HG03159 (cell line): Measurements from ENCODE around the gene TICRR.
"Not testable (repeated sequence)": the region's sequence is repeated elsewhere in the genome, so short reads cannot be mapped to it uniquely, and the experiment has no call there.

Experiments used
- ATAC-seq: cut with Tn5 transposase; IDR thresholded peaks from one replicate; pipeline ENCODE4 v1.9.1; 2021; ENCODE audit warnings: mild to moderate bottlenecking, moderate library complexity; ENCODE audit not compliant: unreplicated experiment

Gene TICRR, protein sequence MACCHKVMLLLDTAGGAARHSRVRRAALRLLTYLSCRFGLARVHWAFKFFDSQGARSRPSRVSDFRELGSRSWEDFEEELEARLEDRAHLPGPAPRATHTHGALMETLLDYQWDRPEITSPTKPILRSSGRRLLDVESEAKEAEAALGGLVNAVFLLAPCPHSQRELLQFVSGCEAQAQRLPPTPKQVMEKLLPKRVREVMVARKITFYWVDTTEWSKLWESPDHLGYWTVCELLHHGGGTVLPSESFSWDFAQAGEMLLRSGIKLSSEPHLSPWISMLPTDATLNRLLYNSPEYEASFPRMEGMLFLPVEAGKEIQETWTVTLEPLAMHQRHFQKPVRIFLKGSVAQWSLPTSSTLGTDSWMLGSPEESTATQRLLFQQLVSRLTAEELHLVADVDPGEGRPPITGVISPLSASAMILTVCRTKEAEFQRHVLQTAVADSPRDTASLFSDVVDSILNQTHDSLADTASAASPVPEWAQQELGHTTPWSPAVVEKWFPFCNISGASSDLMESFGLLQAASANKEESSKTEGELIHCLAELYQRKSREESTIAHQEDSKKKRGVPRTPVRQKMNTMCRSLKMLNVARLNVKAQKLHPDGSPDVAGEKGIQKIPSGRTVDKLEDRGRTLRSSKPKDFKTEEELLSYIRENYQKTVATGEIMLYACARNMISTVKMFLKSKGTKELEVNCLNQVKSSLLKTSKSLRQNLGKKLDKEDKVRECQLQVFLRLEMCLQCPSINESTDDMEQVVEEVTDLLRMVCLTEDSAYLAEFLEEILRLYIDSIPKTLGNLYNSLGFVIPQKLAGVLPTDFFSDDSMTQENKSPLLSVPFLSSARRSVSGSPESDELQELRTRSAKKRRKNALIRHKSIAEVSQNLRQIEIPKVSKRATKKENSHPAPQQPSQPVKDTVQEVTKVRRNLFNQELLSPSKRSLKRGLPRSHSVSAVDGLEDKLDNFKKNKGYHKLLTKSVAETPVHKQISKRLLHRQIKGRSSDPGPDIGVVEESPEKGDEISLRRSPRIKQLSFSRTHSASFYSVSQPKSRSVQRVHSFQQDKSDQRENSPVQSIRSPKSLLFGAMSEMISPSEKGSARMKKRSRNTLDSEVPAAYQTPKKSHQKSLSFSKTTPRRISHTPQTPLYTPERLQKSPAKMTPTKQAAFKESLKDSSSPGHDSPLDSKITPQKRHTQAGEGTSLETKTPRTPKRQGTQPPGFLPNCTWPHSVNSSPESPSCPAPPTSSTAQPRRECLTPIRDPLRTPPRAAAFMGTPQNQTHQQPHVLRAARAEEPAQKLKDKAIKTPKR (N-terminal part only)

DNA sequence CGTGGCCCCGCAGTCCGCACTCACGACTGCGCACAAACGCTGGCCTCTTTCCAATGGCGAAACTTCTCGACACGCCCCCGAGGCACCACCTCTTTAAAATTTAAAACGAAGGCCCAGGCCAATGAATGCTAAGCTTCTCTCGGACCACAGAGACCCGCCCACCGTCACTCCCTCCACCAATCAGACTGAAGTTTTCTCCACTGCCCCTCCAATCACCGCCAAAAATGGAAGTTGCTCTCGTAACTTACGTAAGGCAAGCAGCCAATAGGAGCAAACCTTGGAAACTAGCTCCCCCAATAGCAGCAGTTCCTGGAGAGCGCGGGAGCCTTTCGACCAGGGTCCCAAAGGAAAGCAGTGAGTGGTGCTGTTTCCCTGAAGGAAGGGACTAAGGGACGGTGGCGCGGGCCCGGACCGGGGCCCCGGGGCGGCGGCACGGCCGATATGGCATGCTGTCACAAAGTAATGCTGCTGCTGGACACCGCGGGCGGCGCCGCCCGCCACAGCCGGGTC, at the start of gene TICRR:
TICRR (plus strand) TSS at position 324 of the 510 bp plus-strand sequence; CDS start at position 442, 118 bp downstream.
- peak; percentile 96 for ATAC-seq

DNA sequence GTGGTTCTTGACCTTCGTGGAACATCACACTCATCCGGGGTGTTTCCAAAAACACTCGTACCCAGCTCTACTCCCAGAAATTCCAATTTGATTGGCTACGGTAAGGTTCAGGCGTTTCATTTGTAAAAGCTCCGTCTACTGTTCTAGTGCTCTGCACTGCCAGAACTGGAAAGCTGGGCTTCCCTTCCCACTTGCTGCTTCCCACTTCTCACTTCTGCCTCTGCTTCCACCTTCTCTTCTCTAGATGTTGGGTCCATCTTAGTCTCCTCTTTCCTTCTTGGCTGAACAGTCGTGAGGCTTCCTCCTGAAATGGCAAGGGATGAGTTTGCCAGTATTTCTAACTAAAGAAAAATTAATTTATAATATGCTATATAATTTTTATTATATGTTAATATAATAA, 49.1 kb upstream of the TICRR start:
- ATAC-seq = no peak

DNA sequence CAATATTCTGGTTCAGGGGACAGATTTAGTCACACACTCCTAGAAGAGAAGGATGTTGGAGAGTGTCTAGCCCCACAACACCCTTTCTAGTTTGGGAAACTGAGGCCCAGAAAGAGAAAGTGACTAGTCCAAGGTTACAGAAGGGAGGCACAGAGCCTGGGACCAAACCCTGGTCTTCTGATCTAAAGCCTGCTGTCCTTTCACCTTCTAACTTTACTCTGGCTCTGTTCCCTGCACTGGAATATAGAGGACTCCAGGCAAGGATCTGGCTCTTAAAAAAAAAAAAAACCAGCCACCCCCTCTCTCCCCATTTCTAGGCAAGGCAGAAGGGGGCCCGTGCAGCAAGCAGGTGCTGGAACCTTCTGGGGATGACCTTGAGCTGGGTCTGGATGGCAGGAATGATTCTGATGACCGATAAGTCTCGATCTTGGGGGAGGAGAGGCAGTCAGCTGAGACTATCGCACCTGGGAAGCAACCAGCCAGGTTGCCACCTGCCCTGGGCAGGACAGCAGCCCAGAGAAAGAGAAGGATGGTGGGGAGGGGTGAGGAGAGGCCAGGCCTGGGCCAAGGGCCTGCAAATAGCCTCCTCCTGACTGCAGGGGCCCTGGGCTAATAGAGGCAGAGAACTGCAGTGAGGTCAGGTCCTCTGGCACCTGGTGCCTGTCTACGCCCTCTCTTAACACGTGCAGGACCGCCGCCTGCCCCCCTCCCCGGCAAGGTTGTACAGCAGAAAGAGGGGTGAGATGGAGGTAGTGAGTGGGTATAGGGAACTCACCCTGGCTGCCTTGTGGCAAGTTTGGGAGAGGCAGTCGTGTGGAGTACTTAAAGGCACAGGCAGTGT, 48.4 kb upstream of the TICRR start:
- no peak for ATAC-seq

DNA sequence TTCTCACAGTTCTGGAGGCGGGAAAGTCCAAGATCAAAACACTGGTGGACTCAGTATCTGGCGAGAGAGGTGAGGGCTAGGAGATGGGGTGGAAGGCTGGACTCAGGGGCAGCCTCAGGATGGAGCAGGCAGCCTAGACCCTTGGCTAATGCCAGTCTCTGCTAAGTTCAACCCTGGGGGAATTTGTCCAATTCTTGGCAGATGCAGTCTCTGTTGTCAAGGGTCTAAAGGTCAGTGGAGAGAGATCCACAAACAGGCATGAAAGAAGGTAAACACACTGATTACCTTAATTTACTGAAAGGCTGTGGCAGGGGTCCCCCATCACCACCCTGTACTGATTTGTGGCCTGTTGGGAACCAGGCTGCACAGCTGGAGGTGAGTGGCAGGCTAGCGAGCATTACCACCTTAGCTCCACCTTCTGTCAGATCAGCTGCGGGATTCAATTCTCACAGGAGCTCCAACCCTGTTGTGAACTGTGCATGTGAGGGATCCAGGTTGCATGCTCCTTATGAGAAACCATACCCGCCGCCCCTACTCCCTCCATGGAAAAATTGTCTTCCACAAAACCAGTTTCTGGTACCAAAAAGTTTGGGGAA, 46.4 kb upstream of the TICRR start:
- no peak for ATAC-seq

DNA sequence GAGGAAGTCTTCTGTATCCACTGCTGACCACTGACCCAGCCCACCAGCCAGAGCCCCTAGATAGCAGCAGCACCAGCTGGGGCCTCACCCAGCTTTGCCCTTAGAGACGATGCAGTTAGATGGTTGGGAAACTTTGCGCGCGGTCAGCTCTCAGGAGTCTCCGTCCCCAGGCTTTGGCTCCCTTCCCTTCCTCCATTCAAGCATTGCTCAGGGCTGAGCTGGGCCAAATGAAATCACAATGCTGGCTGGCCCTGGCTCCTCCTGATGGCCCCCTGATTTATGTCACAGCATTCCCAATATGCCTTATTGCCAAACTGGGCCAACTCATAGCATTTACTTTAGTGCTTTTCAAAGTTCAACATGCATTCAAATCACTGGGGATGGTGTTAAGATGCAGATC, 44.3 kb upstream of the TICRR start:
- ATAC-seq = no peak

DNA sequence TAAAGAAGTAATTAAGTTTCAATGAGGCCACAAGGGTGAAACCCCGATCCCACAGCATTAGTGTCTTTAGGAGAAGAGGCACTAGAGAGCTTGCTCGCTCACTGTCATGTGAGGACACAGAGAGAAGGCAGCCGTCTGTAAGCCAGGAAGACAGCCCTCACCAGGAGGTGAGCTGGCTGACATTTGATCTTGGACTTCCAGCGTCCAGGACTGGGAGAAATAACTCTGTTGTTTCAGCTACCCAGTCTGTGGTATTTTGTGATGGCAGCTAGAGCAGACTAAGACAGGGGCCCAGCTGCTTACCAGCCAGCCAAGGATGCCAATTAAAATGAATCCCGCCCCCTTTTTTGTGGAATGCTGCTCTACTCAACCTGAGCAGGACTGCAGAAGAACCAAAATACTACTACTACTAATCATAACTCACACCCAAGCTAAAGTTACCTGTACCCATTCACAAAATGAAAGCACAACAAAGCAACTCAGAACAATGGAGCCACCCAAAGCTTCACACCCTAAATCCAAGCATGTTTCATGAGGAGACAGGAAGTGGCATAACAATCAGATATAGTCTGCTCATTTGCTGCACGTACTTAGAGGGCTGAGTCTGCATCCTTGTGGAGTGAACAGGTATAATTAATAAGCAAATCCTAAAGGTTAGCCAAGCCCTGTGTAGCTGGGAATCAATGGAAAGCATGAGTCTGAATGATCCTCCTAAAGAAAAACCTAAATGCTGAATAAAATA, 43.3 kb upstream of the TICRR start:
- no peak for ATAC-seq

DNA sequence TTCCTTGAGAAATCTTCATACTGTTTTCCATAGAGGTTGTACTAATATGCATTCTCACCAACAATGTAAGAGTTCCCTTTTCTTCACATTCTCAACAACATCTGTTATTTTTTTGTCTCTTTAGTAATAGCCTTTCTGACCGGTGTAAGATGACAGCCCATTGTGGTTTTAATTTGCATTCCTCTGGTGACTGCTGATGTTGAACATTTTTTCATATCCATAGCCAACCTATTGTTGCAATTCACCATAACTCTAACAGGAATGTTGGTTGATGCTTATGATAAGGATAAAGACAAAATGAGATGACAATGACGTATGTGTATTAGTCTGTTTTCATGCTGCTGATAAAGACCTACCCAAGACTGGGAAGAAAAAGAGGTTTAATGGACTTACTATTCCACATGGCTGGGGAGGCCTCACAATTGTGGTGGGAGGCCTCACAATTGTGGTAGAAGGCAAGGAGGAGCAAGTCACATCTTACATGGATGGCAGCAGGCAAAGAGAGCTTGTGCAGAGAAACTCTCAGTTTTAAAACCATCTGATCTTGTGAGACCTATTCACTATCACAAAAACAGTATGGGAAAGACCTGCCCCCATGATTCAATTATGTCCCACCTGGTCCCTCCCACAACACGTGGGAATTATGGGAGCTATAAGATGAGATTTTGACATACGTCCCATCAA, 41.3 kb upstream of the TICRR start:
- ATAC-seq = no peak

DNA sequence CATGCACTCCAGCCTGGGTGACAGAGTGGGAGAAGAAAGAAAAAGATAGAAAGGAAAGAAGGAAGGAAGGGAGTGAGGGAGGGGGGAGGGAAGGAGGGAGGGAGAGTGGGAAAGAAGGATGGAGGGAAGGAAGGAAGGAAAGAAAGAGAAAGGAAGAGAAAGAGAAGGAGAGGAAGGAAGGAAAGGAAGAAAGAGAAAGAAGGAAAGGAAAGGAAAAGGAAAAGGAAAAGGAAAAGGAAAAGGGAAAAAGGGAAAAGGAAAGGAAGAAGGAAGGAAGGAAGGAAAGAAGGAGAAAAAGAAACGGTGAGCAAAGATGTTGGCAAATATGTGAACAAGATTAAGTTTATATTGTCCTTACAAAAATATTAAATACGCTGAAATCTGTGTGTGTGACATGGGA, 36.2 kb upstream of the TICRR start:
- ATAC-seq = no peak

DNA sequence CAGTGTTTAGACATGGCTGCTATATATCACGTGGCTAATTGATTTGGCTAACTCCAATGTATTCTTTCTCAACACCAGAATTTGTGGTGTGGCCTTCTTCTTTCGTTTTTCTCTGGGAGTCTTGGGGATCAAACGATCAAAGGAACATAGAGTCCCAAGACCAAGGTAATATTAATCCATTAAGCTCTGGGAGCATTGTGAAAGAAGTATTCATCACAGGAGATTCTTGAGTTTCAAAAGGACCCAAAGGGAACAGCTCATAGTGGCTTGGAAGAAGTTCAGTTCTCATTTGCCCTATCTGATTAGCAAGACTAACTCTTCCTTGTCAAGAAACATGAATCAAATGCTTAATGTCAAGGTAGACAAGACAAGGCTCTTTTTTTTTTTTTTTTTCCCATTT, 32.9 kb upstream of the TICRR start:
- ATAC-seq = no peak

DNA sequence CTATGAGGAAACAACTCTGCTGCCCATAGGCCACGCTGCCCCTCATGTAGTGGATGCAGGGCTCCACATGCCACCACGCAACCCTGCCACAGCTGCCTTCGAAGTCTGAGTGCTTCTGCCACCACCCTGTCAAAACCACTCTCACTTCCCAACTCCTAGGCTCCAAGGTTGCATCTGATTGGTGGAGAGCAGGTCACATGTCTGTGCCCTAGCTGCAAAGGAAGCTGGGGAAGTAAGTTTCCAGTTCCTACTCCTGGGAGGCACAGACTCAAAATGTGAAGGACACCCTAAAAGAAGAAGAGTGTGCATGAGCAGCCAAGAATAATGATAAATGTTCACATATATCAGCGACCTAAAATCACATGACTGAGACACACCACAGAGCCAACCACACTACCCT, 31.9 kb upstream of the TICRR start:
- no peak for ATAC-seq

DNA sequence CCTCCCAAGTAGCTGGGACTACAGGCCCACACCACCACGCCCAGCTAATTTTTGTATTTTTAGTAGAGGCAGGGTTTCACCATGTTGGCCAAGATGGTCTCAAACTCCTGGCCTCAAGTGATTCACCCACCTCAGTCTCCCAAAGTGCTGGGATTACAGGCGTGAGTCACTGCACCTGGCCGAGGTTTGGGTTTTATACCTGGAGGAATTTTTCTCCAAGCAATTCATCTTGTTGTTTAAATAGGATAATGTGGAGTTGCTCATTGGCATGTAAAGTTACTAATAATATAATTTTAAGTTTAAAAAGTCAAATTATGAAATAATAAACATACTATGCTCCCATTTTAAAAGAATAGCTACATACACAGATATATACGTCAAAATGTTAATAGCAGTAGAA, 26.1 kb upstream of the TICRR start:
- ATAC-seq = not testable (repeated sequence)

DNA sequence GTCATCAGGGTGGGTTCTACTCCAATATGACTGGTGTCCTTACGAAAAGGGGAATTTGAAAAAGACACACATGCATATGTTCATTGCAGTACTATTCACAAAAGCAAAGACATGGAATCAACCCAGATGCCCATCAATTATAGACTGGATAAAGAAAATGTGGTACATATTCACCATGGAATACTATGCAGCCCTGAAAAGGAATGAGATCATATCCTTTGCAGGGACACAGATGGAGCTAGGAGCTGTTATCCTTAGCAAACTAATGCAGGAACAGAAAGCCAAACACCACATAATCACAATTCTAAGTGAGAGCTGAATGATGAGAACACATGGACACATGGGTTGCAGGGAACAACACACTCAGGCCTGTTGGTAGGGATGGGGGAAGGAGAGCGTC, 24.8 kb upstream of the TICRR start:
- ATAC-seq = no peak

DNA sequence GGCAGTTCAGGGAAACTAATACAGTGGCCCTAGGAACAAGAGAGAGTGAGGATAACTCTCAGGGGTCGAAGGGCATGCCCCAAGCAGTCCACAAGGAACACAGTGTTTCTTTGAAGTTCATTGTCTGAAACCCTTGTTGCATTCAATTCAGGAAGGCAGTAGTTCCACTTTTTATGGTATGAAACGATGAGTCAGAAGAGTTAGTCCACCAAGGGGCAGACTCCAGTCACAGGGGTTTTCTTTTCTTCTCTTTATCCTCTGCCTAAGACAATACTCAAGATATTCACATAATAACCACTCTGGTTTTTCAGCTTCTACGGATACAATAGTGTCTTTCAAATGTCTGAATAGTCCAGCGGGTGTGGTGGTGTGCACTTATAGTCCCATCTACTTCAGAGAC, 23.7 kb upstream of the TICRR start:
- ATAC-seq = peak; percentile 73

DNA sequence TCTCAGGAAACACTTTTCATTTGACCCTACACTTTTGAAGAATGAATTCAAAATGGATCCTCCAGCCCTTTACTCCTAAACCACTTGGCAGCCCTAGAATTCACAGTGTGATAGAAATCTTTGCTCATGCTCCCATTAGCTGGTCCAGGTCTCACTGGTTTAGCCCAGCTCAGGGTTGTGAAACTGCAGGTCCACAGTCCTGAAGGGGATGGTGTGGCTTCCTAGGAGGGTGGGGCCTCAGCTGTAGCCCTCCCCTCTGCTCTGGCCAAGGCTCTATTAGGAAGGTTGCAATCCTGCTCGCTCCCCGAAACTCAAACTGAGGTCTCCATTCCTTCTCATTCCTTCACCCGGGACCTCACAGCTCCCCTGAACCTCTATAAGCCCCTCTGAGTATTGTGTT, 21.6 kb upstream of the TICRR start:
- ATAC-seq = no peak

DNA sequence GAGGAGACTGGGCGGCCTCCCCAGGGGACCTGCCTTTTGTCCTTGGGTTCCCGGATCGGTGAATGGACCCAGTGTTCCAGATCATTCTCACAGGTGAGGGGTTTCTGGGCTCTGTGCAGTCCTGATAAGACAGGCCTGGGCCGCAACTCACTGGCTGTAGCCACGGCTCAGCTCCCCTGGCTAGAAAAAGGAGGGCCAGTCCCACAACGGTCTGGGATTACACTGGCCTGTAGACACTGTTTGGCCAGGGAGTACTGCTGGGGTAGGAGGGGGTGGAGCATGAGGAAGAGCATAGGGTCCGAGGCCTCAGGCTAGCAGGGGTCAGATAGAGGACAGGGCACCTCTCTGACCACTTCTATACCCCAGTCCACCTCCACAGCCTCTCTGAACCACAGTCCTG, 21.0 kb upstream of the TICRR start:
- no peak for ATAC-seq

DNA sequence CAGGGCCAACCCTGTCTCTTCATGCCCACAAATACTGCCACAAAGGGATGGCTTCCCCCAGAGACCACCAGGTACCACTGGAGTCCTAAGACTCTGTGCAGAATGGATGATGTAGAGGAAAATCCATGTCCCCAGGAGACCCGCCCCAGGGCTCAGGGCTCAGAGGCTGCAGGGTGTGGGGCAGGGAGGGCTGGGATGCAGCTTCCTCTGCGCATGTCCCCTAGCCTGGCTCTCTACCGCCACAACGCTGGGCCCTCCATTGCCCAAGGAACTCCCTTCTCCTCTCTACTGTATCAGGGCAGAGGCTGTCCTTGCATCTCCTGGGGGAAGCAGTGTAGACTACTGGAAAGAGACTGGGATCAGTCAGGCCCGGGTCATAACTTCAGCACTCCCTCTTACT, 19.5 kb upstream of the TICRR start:
- ATAC-seq = no peak

DNA sequence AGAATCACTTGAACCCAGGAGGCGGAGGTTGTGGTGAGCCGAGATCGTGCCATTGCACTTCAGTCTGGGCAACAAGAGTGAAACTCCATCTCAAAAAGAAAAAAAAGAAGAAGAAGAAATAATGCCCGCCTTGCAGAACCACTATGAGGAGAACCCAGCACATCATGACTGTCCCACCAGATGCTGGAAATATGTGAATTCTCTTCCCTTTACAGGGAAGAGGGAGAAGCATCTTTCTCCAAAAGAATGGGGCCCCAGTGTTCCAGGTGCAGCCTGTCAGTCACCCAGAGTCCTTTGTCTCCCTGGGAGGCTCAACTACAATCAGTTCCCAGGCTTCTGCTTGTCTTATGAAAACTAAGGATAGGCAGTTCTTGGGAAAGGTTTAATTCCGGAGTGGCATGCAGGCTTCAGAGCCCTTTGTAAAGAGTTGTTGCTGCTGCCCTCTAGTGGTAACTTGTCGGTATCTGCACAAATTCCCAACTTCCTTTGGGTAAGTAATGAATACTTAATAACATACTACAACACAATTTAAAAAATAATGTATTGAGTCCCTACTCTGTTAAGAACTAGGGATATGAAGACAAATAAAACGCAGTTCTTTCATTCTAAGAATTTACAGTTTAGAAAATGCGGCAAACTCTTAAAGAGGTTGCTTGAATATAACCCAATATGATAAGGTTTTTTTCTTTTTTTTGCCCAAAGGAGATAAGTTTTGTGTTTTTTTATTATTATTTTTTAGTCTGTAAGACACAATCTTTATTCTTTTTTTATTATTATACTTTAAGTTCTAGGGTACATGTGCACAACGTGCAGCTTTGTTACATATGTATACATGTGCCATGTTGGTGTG, 18.6 kb upstream of the TICRR start:
- no peak for ATAC-seq
